GF-D8 (cell line): ENCODE results near the gene FAM168A.
A peak's percentile ranks its signal among the peaks of the same experiment; 100 is the strongest.

ENCODE experiments used
- DNase-seq: peaks from one replicate; lab custom pipeline; 2025; lab: John Stamatoyannopoulos, UW

FAM168A gene

DNA sequence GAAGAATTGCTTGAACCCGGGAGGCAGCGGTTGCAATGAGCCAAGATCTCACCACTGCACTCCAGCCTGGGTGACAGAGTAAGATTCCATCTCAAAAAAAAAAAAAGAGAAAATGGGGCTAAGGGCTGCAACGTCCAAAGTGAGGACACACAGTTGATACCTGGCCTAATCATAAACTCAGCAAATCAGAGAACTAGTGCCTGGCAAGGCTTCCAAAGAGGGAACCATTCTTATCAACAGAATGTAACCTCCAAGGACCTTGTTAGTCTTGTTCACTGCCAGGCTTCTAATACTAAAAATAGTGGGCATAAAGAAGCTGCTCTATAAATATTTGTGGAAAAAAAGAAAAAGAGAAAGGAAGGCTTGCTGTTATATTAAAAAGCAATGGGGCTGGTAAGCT, 42.3 kb downstream of the FAM168A start:
- DNase-seq: no peak

DNA sequence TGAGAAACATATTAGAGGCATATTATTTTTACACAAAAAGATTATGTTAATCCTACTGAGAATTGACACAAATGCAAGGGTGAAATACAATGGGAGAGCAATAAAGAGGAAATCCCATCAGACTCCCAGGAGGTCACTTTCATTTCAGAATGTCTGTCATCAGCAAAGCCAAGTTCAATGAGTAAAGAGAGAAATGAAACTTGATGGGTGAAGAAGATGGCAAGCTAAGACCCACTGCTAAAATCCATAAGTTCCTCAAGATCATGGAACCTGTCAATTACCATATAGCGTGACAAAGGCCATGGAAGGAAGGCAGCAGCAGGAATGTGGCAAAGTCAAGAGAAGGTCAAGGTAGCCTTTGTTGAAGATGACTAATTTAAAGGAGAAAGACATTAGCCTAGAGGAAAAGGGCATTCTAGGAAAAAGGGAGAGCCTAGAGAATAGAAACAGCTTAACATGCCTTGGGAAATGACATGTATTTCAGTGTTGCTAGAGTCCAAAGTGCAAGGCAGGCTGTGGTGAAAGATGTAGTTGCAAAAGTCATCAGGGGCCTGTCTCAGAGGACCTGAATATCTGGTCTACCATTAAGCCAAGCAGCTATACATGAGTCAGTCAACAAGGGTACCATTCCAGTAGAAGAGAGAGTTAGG, 43.1 kb downstream of the FAM168A start:
- no peak for DNase-seq

DNA sequence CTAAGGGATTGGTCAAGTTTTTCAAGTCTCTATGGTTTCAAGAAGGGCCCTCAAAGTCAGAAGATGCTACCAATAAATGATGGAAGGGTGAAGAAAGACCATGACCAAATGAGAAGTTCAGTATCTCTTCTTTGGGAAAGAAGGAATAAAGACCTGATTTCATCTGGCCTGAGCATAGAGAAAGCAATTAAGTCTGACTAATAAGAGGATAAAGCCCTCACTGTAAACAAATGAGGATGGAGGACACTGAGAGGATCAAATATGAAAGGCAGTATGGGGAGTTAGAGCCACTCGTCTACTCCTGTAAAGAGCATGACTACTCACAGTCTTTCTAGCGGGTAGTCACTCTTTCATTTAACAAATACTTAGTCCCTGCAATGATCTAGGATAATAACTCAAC, 44.6 kb downstream of the FAM168A start:
- DNase-seq: no peak

DNA sequence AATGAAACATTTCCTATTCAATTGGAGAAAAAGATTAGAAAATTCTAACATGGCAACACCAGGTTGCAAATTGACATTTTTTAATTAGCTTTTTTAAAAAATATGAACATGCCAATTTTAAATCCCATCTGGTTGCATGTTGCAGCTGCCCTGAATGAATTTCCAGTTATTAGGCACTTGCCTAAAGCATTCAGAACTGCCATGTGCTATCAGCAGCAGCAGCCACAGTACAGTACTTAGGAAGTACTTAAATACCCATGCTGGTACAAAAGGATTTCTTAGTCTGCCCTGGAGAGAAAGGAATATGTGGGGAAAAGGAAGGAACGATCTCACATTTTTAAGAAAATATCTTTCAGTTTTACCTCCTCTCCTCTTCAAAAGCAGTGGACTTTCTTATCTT, 46.2 kb downstream of the FAM168A start:
- no peak for DNase-seq

DNA sequence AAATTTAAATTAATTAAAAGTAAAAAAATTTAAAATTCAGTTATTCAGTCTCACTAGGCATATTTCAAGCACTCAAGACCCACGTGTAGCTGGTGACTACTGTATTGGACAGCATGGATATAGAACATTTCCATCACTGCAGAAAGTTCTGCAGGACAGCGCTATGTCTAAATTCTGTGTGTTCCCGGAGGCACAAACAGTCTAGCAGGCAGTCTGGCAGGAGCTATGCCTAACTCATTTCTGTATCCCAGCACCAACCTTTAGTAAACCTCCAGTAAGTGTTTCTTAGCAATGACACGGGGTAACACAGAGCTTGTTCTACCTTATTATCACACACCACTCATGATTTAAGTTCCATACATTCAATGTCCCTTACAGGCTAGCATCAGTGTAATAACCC, 48.5 kb downstream of the FAM168A start:
- no peak for DNase-seq

DNA sequence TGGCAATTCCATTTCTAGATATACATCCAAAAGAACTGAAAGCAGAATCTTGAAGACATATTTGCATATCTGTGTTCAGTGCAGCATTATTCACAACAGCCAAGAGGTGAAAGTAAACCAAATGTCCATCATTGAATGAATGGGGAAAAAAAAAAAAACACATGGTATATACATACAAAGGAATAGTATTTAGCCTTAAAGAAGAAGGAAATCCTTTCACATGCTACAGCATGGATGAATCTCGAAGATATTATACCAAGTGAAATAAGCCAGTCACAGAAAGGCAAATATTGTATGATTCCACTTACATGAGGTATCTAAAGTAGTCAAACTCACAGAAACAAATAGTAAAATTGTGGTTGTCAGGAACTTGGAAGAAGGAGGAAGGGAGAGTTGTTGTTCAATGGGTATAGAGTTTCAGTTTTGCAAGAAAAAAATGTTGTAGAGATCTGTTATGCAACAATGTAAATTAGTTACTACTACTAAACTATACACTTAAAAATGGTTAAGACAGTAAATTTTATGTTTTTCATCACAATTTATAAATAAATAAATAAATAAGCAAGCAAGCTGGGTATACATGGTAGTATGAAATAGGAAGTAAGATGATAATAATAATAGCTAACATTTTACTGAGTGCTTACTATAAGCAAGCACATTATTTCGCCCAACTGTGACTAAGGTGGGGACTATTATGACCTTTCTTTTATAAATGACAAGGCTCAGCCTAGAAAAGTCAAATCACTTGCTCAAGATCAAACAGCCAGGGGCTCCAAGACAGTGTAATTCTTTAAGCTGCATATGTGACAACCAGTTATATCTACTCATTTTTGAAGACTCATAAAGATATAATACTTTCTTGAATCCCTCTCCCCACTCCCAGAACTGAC, 50.0 kb downstream of the FAM168A start:
- no peak for DNase-seq

DNA sequence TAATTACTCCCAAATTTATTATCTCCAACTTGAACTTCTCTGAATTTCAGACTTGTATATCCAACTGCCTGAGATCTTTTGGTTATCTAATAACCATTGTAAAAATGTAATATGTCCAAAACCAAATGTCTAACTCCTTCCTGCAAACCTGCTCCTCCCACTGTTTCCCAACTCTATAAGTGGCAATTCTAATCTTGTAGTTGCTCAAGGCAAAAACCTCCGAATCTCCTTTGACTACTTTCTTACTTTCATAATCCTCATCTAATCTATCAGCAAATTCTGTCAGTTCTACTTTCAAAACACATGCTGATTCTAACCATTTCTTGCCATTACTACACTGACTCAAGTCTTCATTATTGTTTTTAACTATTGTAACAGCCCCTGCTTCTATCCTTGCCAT, 55.7 kb downstream of the FAM168A start:
- no peak for DNase-seq

DNA sequence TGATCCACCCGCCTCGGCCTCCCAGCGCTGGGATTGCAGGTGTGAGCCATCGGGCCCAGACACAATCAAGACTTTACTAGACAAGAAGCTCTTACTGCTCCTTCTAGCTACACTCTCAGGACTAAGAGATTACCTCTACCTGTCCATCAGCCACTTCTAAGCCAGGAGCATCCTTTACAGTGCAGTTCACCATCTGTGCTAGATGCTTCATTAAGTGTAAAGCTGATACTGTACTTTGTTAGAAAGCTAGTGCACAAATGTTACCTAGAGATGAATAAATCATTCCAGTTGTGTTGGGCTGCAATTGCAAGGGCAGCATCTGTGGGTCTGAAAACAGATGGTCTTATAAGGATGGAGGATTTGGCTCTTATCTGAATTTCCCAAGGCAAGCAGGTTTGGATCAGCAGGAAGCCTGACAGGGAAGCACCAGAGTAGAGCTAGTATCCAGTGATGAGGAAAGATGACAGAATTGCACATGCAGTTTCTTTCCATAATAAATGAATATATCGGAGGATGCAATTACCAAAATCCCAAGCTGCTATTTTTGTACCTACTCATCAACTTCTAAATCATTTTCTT, 58.3 kb downstream of the FAM168A start:
- no peak for DNase-seq

DNA sequence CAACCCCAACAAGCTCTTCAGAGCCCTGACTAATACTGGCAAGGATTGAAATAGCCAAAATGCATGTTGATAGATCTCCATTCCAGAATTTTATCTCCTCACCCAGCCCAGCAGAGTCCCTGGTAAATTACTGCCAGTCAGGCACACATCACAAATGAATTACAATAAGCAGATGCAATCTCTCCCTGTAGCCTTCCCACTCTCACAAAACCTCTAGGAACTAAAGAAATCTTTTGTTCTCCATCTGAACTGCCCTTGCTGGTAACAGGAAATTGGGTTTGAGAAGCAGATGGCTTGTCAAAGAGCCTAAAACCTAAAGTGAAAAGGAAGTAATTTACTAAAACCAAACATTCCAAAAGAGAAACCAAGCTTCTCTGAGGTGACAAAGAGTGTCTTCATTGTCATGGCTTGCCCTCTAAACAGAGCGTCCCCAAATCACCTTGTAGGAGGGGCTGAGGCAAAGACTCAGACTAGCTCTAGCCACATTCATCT, 59.5 kb downstream of the FAM168A start:
- DNase-seq: peak; percentile 17

DNA sequence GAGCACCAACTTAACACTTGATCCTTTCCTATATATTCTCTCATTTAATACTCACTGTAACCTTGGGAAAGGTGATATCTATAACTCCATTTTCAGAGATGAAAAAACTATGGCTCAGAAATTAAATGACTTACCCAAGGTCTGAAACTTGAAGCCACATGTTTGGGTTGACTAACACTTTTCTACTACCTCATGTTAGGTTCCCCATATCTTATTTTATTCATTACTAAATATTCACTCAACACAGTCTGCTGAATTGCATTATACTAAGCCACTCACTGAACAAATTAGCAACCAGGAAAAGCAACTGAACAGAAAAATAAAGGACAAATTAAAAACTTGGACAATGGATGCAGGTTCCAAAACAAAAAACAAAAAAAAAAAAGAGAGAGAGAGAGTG, 59.9 kb downstream of the FAM168A start:
- no peak for DNase-seq

DNA sequence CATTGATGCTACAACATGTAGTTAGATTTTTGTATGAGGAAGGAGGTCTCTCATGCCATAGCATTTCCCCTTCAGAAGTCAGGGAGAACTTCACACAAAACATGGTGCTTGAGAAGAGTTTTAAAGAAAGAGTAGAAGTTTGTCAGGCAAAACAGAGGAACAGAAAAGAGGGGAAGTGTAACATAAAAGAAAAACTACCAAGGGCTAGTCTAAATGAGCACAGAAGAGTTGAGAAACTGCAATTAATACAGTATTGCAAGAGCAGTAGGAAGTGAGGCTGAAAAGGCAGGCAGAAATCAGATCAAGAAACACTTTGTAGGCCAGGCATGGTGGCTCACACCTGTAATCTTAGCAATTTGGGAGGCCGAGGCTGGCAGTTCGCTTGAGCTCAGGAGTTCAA, 61.0 kb downstream of the FAM168A start:
- no peak for DNase-seq

DNA sequence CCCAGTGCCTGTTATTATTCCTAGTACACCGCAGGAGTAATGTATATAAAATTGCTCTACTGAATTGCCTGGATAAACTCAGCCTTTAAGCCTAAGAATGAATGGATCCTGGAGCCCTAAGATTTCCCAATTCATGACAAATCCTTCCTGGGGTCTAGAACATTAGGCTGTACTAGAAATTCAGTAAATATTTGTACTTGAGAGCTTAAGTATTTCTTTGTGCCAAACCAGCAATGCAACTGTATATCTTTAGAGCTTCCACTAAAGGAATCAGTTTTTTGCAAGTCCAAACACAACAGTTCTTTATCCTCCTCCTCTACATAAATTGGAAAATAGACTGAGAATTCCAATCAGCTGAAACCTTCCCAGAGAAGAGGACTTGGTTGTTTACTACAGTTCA, 65.6 kb downstream of the FAM168A start:
- no peak for DNase-seq

DNA sequence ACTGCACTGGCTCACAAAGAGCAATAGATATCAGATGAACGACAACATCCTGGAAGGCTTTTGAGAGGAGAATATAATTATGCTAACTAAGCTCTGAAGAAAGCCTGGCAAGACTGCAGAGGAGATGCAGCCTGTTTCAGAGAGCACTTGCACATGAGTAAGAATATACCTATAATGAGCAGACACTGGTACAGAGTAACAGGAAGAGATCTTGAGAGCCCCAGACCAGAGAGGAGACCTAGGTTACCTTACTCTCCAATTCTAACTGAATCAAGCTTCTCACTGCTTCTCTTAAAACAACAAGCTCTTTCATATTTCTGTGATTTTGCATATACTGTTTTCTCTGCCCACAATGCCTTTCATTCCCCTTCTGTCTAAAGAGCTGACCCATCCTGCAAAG, 66.5 kb downstream of the FAM168A start:
- DNase-seq: no peak

DNA sequence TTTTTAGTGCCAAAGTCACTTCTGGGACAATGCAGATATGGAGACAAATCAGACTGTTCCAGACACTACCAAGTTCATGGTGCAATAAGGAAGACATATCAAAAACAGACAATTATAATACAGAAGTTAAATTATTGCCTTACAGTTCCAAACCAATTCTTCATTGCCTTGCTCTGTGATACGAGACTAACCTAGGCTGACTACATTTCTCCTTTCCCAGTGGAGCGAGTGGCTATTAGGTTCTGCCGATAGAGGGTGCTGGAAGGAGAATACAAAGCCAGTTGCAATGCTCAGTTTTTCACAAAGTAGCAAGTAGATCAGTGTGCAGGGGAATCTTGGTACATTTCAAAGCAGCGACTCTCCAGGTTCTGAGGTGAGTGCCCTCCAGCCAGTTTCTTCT, 67.8 kb downstream of the FAM168A start:
- DNase-seq: no peak

DNA sequence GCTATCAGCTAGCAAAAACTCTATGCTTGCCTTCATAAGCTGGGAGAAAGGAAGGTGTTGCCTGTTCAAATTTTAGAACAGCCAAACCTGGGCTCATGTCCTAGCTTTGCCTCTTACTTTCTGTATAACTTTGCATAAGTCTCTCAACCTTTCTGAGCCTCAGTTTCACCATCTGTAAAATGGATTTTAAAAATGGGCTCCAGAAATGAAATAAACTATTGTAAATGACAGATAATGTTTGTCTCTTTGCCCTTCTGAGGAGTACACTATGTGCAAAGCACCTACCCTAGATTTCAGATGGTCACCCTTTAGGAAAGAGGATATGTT, 68.7 kb downstream of the FAM168A start:
- no peak for DNase-seq

DNA sequence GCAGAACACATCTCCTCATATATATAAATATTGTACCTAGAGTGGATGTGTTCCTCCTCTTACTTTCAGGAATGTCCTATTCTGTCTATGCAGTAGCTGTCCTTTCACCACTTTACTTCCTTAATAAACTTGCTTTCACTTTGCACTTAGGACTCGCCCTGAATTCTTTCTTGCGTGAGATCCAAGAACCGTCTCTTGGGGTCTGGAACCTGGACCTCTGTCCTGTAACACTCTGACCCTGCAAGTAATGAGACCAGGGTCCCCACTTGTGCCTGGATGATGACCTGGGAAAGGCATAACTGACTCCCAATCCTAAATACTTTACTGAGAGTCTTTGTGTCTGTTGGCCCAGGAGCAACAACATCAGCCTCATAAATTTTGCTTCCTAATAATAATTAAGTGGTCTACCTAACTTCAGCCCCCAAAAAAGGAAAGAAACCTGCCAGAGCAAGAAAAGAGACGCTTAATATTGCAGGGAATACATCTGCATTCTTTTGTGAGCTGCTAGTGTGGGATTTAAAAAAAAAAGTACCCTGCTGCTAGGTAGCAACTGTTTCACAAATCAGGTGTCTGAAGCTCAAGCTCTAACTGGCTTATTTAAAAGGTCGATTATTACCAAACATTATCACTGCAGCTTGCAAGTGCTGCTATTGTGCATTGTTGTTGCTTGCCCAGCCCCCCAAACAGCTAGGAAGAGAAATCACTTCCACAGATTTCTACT, 69.3 kb downstream of the FAM168A start:
- DNase-seq: no peak

DNA sequence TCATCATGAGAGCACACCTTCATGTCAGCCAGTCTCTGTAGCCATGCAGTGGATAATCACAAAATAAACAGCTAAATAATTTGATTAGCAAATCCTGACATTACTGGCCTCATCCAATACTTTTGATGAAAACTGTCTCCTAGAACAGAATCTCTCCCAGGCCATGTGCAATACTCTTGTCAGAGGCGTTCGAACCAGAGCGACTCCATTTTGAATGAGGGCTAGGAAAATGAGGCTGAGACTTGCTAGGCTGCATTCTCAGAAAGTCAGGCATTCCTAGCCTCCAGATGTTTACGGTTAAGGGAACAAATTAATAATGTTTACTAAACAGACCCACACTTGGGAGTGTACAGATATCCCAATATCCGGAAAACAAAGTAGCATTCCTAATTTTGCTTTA, 69.9 kb downstream of the FAM168A start:
- no peak for DNase-seq

DNA sequence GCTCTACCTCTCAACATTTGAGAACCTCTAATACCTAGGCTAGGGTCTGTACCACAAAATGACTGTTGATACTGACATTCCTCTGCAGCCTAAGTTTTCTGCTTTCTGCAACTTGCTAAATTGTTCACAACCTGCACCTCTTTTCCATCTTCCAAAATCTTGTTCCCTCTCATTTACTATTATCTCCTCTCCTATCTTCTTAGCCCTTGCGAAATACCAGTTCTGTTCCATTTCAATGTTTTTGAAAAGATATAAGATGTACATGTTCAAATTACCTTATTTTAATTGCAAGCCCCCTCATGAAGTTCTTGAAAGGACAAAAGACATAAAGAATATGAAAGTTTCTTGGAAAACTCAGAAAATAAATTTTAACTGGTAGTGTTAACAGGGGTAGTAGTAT, 72.3 kb downstream of the FAM168A start:
- DNase-seq: no peak

DNA sequence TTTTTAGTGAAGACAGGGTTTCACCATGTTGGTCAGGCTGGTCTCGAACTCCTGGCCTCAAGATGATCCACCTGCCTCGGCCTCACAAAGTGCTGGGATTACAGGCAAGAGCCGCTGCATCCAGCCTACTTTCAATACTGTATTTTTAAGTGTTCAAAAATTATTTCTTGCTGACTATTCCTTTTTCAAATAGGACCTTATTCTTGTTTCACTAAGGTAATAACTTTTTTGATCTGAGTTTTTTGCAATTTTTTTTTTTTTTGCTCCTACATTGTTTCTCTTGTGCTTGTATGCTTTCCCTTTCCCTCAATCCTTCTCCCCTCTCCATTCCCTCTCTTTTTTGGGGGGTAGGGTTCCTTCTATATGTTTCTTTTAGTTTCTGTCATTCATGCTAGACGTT, 73.1 kb downstream of the FAM168A start:
- no peak for DNase-seq

DNA sequence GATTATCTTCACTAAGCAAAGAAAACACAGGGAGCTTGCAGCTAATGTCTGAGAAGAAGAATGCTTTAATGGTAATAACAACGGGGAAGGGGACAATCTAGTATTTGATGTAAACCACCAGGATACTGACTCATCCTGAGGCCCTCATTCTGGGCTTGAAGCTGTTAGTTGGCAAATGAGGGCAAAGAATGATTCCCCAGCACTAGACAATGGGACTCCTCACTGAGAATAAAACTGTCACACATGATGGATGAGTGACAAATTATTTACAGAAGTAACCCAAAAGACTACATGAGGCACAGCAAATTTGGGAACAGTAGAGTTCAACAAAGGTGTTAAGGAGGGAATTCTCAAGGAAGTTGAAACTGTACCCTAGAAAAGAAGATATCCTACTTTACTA, 76.3 kb downstream of the FAM168A start:
- no peak for DNase-seq

DNA sequence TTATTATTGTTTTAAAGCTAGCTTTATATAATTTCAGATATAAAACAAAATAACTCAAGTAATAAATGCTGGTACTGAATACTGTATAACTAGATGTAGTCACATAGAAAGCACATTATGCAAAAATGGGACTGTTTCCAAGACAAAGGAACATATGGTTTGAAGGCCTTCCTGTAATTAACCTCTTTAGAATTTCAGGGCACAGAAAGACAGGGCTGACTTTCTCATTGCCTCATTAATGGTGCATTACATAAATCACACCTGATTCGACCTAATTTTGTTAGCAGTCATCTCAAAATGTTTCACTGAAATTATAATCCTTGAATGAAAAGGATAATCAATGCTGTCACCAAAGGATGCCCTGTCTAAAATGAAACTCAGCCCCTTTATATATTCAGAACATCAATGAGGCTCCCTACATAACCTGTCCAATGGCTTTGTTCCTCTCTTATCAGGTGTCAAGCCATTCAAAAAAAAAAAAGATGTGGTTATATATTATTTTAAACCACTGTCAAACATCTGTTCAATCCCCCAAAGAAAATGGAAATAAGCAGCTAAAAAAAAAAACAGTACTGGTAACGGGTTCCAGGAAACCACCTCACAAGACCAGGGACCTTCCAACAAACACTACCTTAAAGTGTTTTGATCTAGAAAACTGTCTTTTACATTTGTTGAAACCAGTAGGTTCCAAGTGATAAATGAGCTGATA, 77.4 kb downstream of the FAM168A start:
- no peak for DNase-seq

DNA sequence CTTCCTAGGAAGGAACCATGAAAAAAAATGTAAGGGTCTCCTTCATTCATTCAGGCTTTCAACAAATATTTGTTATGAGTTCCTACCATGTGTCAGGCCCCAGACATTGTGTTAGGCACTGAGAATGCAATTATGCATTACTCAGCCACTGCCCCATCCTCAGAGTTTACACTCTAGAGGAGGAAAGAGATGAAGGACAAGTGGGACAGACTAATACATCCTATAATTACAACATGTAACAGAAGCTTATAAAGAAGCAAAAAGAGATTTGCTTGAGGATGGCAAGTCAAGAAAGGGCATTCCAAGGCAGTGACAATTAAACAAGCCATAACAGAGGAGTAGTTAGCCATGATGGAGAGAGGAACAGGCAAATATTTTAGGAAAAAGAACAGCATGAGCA, 78.6 kb downstream of the FAM168A start:
- no peak for DNase-seq
